Spleen (tissue), 7 donors: Measurements from ENCODE around the gene PARD3B.

Experiments used
- POLR2A ChIP-seq, 3 donors: fragments of 450-650 bp; IDR thresholded peaks; one replicate each; pipeline ENCODE4 v1.5.1; 2017; ENCODE audit warnings: antibody characterized with exemption in 3 of 3, mild to moderate bottlenecking in 1 of 3
- TF ChIP-seq, protein P1 (sequence below), 11 experiments: fragments of 200-600 bp in 7 of 11; fragments of 450-650 bp in 4 of 11; sonication (generic) in 4 of 11; IDR thresholded peaks in 8 of 11; conservative IDR thresholded peaks in 3 of 11; 1 replicate in 7 of 11; 2 replicates in 4 of 11; pipeline versions ENCODE4 v1.4.0 to v1.8.0; 2016 to 2021; ENCODE audit warnings: antibody characterized with exemption in 11 of 11, inconsistent platforms in 4 of 11, mild to moderate bottlenecking in 1 of 11
- donor health status: DM: no; HTN: no; CAD: no; lungs with moderate emphysema.
- donor health status: DM: no; HTN: no; CAD: no.
- donor health status: DM: no; HTN: no; CAD: no.

DNA sequence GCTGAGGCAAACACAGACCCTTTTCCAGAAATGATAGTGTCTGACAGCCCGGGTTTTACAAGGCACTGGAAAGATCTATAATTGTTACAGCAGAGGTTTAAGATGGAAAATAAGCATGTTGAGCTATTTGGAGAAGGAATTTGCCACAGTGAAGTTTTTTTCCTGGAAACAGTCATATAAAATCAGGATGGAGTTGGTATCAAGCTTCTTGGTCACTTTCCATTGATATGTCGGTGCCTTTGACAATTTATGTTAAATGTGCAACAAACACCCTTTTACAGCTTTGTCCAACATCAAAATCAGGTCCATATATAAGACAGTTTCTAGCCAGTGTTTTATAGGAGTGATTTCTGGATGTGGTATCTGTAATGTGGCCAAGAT is 1019.9 kb downstream of the PARD3B start:
- TF ChIP-seq, protein P1, sequence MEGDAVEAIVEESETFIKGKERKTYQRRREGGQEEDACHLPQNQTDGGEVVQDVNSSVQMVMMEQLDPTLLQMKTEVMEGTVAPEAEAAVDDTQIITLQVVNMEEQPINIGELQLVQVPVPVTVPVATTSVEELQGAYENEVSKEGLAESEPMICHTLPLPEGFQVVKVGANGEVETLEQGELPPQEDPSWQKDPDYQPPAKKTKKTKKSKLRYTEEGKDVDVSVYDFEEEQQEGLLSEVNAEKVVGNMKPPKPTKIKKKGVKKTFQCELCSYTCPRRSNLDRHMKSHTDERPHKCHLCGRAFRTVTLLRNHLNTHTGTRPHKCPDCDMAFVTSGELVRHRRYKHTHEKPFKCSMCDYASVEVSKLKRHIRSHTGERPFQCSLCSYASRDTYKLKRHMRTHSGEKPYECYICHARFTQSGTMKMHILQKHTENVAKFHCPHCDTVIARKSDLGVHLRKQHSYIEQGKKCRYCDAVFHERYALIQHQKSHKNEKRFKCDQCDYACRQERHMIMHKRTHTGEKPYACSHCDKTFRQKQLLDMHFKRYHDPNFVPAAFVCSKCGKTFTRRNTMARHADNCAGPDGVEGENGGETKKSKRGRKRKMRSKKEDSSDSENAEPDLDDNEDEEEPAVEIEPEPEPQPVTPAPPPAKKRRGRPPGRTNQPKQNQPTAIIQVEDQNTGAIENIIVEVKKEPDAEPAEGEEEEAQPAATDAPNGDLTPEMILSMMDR (IDR thresholded peaks at IDR 0.05 in 8 of 11, conservative IDR thresholded peaks at IDR 0.05 in 3 of 11) = no peak
- TF ChIP-seq POLR2A (IDR thresholded peaks at IDR 0.05) = no peak
